ENCODE results near the gene MAP3K3.

Gene MAP3K3

GRCh38 chr17:63659850-63660249, 37.6 kb downstream of the MAP3K3 start:
- Histone ChIP-seq H3K36me3 (ENCODE audit: insufficient read depth, low read depth, low read length) (peaks cover 10% of the 10 kb centered on the region), H3K27ac (ENCODE audit: low read length) (no peak overlapping the region), H3K4me1 (ENCODE audit: insufficient read depth, low read length) (no peaks in the 10 kb centered on the region), H3K4me3 (ENCODE audit: low read length) (no peak overlapping the region), H3K27me3 (ENCODE audit: insufficient read depth, low read length) (no peaks in the 10 kb centered on the region), H3K9me3 (ENCODE audit: insufficient read depth, low read depth, low read length) (no peaks in the 10 kb centered on the region), H3K9ac (ENCODE audit: low read depth, low read length) (no peak overlapping the region)

DNA sequence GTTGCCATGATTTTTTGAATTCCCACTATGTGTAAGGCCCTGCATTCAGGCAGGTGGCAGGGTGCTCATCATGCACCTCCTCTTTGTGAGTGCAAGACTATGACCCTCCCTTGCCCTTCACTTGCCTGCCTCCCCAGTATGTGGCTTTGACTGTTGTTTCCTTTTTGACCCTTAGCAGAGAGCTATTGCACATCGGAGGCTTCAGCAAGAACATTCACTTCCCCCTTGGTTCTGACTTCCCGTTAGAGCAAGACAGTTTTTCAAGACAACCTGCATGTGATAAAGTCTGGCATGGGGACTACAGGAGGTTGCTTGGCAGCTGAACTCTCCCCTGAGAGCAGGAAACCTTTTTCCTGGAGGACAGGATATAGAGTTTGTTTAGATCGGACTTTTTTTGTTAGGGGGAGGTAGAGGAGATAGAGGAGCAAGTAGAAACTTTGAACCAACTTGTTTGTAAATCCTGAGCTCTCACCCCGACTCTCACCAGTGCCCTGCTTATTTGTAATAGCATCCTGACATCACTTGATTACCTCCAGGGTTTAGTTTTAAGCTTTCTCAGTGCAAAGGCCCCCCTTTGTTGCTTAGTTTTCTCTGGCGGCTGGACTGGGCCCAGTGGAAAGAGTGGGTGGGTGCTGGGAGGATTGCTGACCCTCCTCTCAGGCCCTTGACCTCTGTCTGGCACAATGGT, 43.5 kb downstream of the MAP3K3 start:
- Histone ChIP-seq H3K36me3 (ENCODE audit: insufficient read depth, low read depth, low read length) (no peaks in the 10 kb centered on the region; the same call in 1 of the 2 replicates), H3K4me3 (ENCODE audit: low read length) (no peak overlapping the region), H3K9ac (ENCODE audit: low read depth, low read length) (no peak overlapping the region), H3K27me3 (ENCODE audit: insufficient read depth, low read length) (no peaks in the 10 kb centered on the region), H3K4me1 (ENCODE audit: insufficient read depth, low read length) (no peaks in the 10 kb centered on the region), H3K27ac (ENCODE audit: low read length) (no peak overlapping the region), H3K9me3 (ENCODE audit: insufficient read depth, low read depth, low read length) (no peaks in the 10 kb centered on the region)

GRCh38 chr17:63672856-63673255, 50.6 kb downstream of the MAP3K3 start:
- no peak overlapping the region for H3K27ac ChIP-seq (ENCODE audit: low read length)

DNA sequence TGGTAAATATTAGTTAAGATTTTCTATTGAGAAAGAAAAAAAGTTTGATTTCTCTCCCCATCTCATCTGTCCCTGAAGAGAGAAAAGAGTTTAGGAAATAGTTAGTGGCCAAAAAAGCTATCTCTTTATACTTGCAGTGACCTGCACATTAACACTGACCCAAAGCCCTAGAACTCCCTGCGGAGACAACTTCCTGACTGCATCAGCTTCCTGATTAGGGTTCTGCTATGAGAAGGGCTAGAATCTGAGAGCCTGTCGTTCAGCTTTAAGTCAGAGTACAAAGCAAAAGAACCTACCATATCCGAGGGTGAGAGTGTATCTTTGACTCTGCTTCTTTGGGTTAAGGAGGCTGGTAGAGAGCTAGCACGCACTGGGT, 53.0 kb downstream of the MAP3K3 start:
- Histone ChIP-seq H3K4me1 (ENCODE audit: insufficient read depth, low read length) (peaks cover 21% of the 10 kb centered on the region), H3K27ac (ENCODE audit: low read length) (no peak overlapping the region), H3K36me3 (ENCODE audit: insufficient read depth, low read depth, low read length) (no peaks in the 10 kb centered on the region), H3K27me3 (ENCODE audit: insufficient read depth, low read length) (no peaks in the 10 kb centered on the region), H3K9me3 (ENCODE audit: insufficient read depth, low read depth, low read length) (no peaks in the 10 kb centered on the region), H3K4me3 (ENCODE audit: low read length) (no peak overlapping the region), H3K9ac (ENCODE audit: low read depth, low read length) (0 out of 2 replicates have a peak overlapping the region, but pooled peaks have one; percentile 2)

More at GRCh38 chr17:63672856-63673255, 50.6 kb downstream of the MAP3K3 start:
- Histone ChIP-seq H3K4me1 (ENCODE audit: insufficient read depth, low read length) (peaks cover 21% of the 10 kb centered on the region), H3K9me3 (ENCODE audit: insufficient read depth, low read depth, low read length) (no peaks in the 10 kb centered on the region), H3K27me3 (ENCODE audit: insufficient read depth, low read length) (no peaks in the 10 kb centered on the region), H3K4me3 (ENCODE audit: low read length) (no peak overlapping the region), H3K36me3 (ENCODE audit: insufficient read depth, low read depth, low read length) (no peaks in the 10 kb centered on the region; the same call in 1 of the 2 replicates), H3K9ac (ENCODE audit: low read depth, low read length) (no peak overlapping the region)

- peak overlapping the region; percentile 50 for H3K27ac ChIP-seq (ENCODE audit: low read length)
- no peaks in the 10 kb centered on the region for H3K36me3 ChIP-seq (ENCODE audit: insufficient read depth, low read depth, low read length)
- H3K9ac ChIP-seq (ENCODE audit: low read depth, low read length): 0 out of 2 replicates have a peak overlapping the region, but pooled peaks have one; percentile 2
- peaks cover 21% of the 10 kb centered on the region for H3K4me1 ChIP-seq (ENCODE audit: insufficient read depth, low read length)
- H3K27me3 ChIP-seq (ENCODE audit: insufficient read depth, low read length): no peaks in the 10 kb centered on the region
- no peak overlapping the region for H3K4me3 ChIP-seq (ENCODE audit: low read length)
- no peaks in the 10 kb centered on the region for H3K9me3 ChIP-seq (ENCODE audit: insufficient read depth, low read depth, low read length)
Observed at GRCh38 chr17:63675607-63676546, 53.7 kb downstream of the MAP3K3 start.

GRCh38 chr17:63676584-63676983, 54.4 kb downstream of the MAP3K3 start:
- H3K4me3 ChIP-seq (ENCODE audit: low read length): no peak overlapping the region
- H3K9ac ChIP-seq (ENCODE audit: low read depth, low read length): no peak overlapping the region
- no peak overlapping the region for H3K27ac ChIP-seq (ENCODE audit: low read length)
- no peaks in the 10 kb centered on the region for H3K27me3 ChIP-seq (ENCODE audit: insufficient read depth, low read length)
- peaks cover 21% of the 10 kb centered on the region for H3K4me1 ChIP-seq (ENCODE audit: insufficient read depth, low read length)
- no peaks in the 10 kb centered on the region for H3K36me3 ChIP-seq (ENCODE audit: insufficient read depth, low read depth, low read length)
- H3K9me3 ChIP-seq (ENCODE audit: insufficient read depth, low read depth, low read length): no peaks in the 10 kb centered on the region

GRCh38 chr17:63679214-63679613, 57.0 kb downstream of the MAP3K3 start:
- Histone ChIP-seq H3K4me3 (ENCODE audit: low read length) (no peak overlapping the region), H3K27ac (ENCODE audit: low read length) (no peak overlapping the region), H3K9ac (ENCODE audit: low read depth, low read length) (no peak overlapping the region), H3K9me3 (ENCODE audit: insufficient read depth, low read depth, low read length) (no peaks in the 10 kb centered on the region), H3K27me3 (ENCODE audit: insufficient read depth, low read length) (no peaks in the 10 kb centered on the region), H3K36me3 (ENCODE audit: insufficient read depth, low read depth, low read length) (peaks cover 16% of the 10 kb centered on the region), H3K4me1 (ENCODE audit: insufficient read depth, low read length) (peaks cover 14% of the 10 kb centered on the region; the same call in 1 of the 2 replicates)

GRCh38 chr17:63680700-63681099, 58.5 kb downstream of the MAP3K3 start:
- Histone ChIP-seq H3K27me3 (ENCODE audit: insufficient read depth, low read length) (no peaks in the 10 kb centered on the region), H3K4me1 (ENCODE audit: insufficient read depth, low read length) (peaks cover 3% of the 10 kb centered on the region; the same call in 1 of the 2 replicates), H3K9me3 (ENCODE audit: insufficient read depth, low read depth, low read length) (no peaks in the 10 kb centered on the region), H3K36me3 (ENCODE audit: insufficient read depth, low read depth, low read length) (peaks cover 16% of the 10 kb centered on the region), H3K4me3 (ENCODE audit: low read length) (no peak overlapping the region), H3K27ac (ENCODE audit: low read length) (no peak overlapping the region), H3K9ac (ENCODE audit: low read depth, low read length) (no peak overlapping the region)

DNA sequence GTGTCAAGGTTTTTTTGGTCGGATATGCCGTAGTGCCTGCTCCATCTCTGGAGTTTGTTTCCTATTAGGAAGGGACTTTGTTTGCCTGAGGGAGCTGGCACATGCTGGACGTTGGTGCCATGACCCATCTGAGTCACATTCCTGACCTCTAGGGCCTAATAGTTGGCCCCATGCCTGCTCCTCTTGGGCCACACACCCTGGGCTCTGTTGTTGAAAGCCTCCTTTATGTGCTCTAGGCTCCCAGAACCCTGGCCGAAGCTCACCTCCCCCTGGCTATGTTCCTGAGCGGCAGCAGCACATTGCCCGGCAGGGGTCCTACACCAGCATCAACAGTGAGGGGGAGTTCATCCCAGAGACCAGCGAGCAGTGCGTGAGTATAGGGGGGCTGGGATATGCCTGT, 59.3 kb downstream of the MAP3K3 start:
- Histone ChIP-seq H3K36me3 (ENCODE audit: insufficient read depth, low read depth, low read length) (peaks cover 16% of the 10 kb centered on the region), H3K4me1 (ENCODE audit: insufficient read depth, low read length) (no peaks in the 10 kb centered on the region; the same call in 1 of the 2 replicates), H3K27me3 (ENCODE audit: insufficient read depth, low read length) (no peaks in the 10 kb centered on the region), H3K9ac (ENCODE audit: low read depth, low read length) (no peak overlapping the region), H3K27ac (ENCODE audit: low read length) (no peak overlapping the region), H3K9me3 (ENCODE audit: insufficient read depth, low read depth, low read length) (no peaks in the 10 kb centered on the region), H3K4me3 (ENCODE audit: low read length) (no peak overlapping the region)

- Histone ChIP-seq H3K4me1 (ENCODE audit: insufficient read depth, low read length) (no peaks in the 10 kb centered on the region), H3K36me3 (ENCODE audit: insufficient read depth, low read depth, low read length) (peaks cover 16% of the 10 kb centered on the region), H3K9me3 (ENCODE audit: insufficient read depth, low read depth, low read length) (no peaks in the 10 kb centered on the region), H3K4me3 (ENCODE audit: low read length) (no peak overlapping the region), H3K27me3 (ENCODE audit: insufficient read depth, low read length) (no peaks in the 10 kb centered on the region), H3K27ac (ENCODE audit: low read length) (no peak overlapping the region), H3K9ac (ENCODE audit: low read depth, low read length) (no peak overlapping the region)
Observed at GRCh38 chr17:63682441-63682840, 60.2 kb downstream of the MAP3K3 start.

- Histone ChIP-seq H3K9ac (ENCODE audit: low read depth, low read length) (no peak overlapping the region), H3K27ac (ENCODE audit: low read length) (no peak overlapping the region), H3K4me3 (ENCODE audit: low read length) (no peak overlapping the region), H3K9me3 (ENCODE audit: insufficient read depth, low read depth, low read length) (no peaks in the 10 kb centered on the region), H3K36me3 (ENCODE audit: insufficient read depth, low read depth, low read length) (peaks cover 16% of the 10 kb centered on the region), H3K4me1 (ENCODE audit: insufficient read depth, low read length) (no peaks in the 10 kb centered on the region), H3K27me3 (ENCODE audit: insufficient read depth, low read length) (no peaks in the 10 kb centered on the region)
Observed at GRCh38 chr17:63682981-63683380, 60.8 kb downstream of the MAP3K3 start.
